ENCODE data around the gene PLPPR4. TPM values are rescaled to one million over a fixed set of nuclear protein-coding genes. Genes with fewer than 3 reads are reported as not detected.

The PLPPR4 gene
- total and polyA plus RNA-seq, 4 donors: 0.02 to 0.61 (median 0.19) TPM

- Histone ChIP-seq H3K36me3 (ENCODE audit: control insufficient read depth in 4 of 4, insufficient read depth in 3 of 4, low read depth in 1 of 4, low read length in 3 of 4) (no peaks in the 10 kb centered on the region), H3K4me1 (ENCODE audit: control insufficient read depth in 4 of 4, insufficient read depth in 4 of 4, low read length in 3 of 4) (no peaks in the 10 kb centered on the region), H3K9me3 (ENCODE audit: control insufficient read depth in 4 of 4, low read length in 3 of 4) (no peaks in the 10 kb centered on the region), H3K4me3 (ENCODE audit: low read depth in 1 of 3, low read length in 3 of 3) (no peak overlapping the region), H3K27ac (ENCODE audit: low read depth in 1 of 2, low read length in 2 of 2) (no peak overlapping the region), H3K9ac (ENCODE audit: low read depth in 1 of 2, low read length in 2 of 2) (no peak overlapping the region), H3K27me3 (ENCODE audit: control insufficient read depth in 4 of 4, insufficient read depth in 4 of 4, low read length in 3 of 4) (no peaks in the 10 kb centered on the region)
- WGBS: 89% methylated on average over 2 of the region's 2 CpGs
- DNase-seq (ENCODE audit: low spot score): no peak
- TF ChIP-seq RXRA (IDR thresholded peaks at IDR 0.05) (no peak), RAD21 (IDR thresholded peaks at IDR 0.05) (no peak), HNF4A (conservative IDR thresholded peaks at IDR 0.05) (no peak), FOXA1 (IDR thresholded peaks at IDR 0.05) (no peak), SP1 (IDR thresholded peaks at IDR 0.05) (no peak), ZBTB33 (IDR thresholded peaks at IDR 0.05) (no peak), TAF1 (conservative IDR thresholded peaks at IDR 0.05) (no peak), YY1 (IDR thresholded peaks at IDR 0.05) (no peak), HNF4G (IDR thresholded peaks at IDR 0.05) (no peak), CTCF (IDR thresholded peaks at IDR 0.05; ENCODE audit: low read depth, low read length, missing input control) (no peak), EGR1 (IDR thresholded peaks at IDR 0.05; ENCODE audit: low read depth in 2 of 2) (no peak), GABPA (IDR thresholded peaks at IDR 0.05 in 1 of 2, conservative IDR thresholded peaks at IDR 0.05 in 1 of 2) (no peak)
- TF ChIP-seq, protein P1, sequence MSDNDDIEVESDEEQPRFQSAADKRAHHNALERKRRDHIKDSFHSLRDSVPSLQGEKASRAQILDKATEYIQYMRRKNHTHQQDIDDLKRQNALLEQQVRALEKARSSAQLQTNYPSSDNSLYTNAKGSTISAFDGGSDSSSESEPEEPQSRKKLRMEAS (IDR thresholded peaks at IDR 0.05): no peak
These were observed 82.9 kb downstream of the PLPPR4 start for GRCh38 chr1:99347041-99347684.

- H3K4me3 ChIP-seq (ENCODE audit: low read depth in 1 of 3, low read length in 3 of 3): no peak overlapping the region
- 67% methylated on average over 5 of the region's 5 CpGs for WGBS
- no peaks in the 10 kb centered on the region for H3K4me1 ChIP-seq (ENCODE audit: control insufficient read depth in 4 of 4, insufficient read depth in 4 of 4, low read length in 3 of 4)
- no peak overlapping the region for H3K27ac ChIP-seq (ENCODE audit: low read depth in 1 of 2, low read length in 2 of 2)
- H3K36me3 ChIP-seq (ENCODE audit: control insufficient read depth in 4 of 4, insufficient read depth in 3 of 4, low read depth in 1 of 4, low read length in 3 of 4): no peaks in the 10 kb centered on the region
- no peaks in the 10 kb centered on the region for H3K27me3 ChIP-seq (ENCODE audit: control insufficient read depth in 4 of 4, insufficient read depth in 4 of 4, low read length in 3 of 4)
- no peak for DNase-seq (ENCODE audit: low spot score)
- H3K9me3 ChIP-seq (ENCODE audit: control insufficient read depth in 4 of 4, low read length in 3 of 4): peaks cover 0 to 2% (median 0%) of the 10 kb centered on the region in 4 donors
- no peak for TF ChIP-seq JUND (IDR thresholded peaks at IDR 0.05)
- TF ChIP-seq EGR1 (IDR thresholded peaks at IDR 0.05; ENCODE audit: low read depth in 2 of 2): no peak
- no peak for TF ChIP-seq NR2F2 (IDR thresholded peaks at IDR 0.05)
- TF ChIP-seq FOXA1 (IDR thresholded peaks at IDR 0.05): no peak
- TF ChIP-seq YY1 (IDR thresholded peaks at IDR 0.05): no peak
- TF ChIP-seq RAD21 (IDR thresholded peaks at IDR 0.05): no peak
- no peak overlapping the region for H3K9ac ChIP-seq (ENCODE audit: low read depth in 1 of 2, low read length in 2 of 2)
These were observed 84.3 kb downstream of the PLPPR4 start for GRCh38 chr1:99348397-99349132.

Measured in liver (tissue), 9 donors.